ENCODE results near the gene PEPD.

PEPD gene

DNA sequence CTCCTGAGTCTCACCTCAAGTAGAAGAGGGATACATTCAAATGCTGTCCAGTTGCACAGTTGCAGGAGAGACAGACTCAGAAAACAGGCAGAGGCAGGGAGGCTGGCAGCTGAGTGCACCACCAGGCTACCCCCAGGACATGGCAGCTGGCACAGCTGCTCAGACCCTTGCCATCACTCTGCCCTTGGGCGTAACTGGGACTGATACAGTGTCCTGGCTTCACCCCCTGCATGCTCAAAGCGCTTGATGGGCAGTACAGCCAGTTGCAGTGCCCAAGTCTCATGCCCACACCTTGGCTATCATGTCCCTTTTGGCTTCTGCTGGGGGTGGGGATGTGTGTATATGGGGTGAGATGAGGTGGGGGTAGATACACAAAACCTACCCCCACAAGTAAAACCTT lies 5.5 kb upstream of the PEPD start:
- no peak for DNase-seq

DNA sequence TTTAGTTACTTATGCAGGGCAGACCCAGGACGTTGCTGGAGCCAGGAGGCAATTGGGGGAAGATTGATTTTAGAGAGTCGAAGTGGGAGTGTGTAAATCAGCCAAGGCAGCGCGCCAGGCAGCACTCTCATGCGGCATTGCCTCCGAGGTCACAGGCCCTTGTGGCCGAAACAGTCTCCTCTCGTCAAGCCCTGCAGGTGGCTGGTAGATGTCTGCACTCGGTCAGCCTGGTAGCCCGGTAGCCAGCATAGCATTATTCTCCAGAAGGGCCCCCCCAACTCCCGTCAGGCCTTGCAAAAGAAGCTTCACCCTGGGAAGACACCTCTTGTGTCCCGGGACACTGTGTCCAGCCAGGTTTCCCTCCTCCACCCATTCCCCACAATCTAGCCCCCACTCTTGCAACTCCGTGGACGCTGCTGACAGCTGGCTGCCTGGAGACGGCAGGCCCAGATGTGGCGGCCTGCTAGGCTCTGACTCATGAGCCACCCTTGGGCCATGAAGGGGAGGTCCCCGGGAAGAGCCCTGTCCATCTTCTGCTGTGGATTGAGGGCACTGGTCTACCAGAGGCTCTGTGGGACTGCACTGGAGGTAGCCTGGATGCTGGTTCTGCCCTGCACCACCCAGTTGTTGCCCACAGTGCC lies 2.6 kb upstream of the PEPD start:
- Histone ChIP-seq H3K4me1 (ENCODE audit: control insufficient read depth, insufficient read depth, low read length, poor library complexity, severe bottlenecking) (peaks cover 12% of the 10 kb centered on the region), H3K27me3 (replicated peaks; ENCODE audit: control insufficient read depth, insufficient read depth, low read length, poor library complexity, severe bottlenecking) (no peaks in the 10 kb centered on the region), H3K27ac (ENCODE audit: insufficient read depth, low read length, poor library complexity, severe bottlenecking) (no peak overlapping the region), H3K9me3 (ENCODE audit: control insufficient read depth, low read length) (no peaks in the 10 kb centered on the region), H3K36me3 (ENCODE audit: control insufficient read depth, insufficient read depth, low read length) (no peaks in the 10 kb centered on the region), H3K4me3 (ENCODE audit: insufficient read depth, low read depth, low read length, poor library complexity, severe bottlenecking) (no peak overlapping the region)
- DNase-seq = no peak

More for the DNA sequence above, 5.5 kb upstream of the PEPD start:
- Histone ChIP-seq H3K27ac (ENCODE audit: insufficient read depth, low read length, poor library complexity, severe bottlenecking) (no peak overlapping the region), H3K36me3 (ENCODE audit: control insufficient read depth, insufficient read depth, low read length) (no peaks in the 10 kb centered on the region), H3K4me3 (ENCODE audit: insufficient read depth, low read depth, low read length, poor library complexity, severe bottlenecking) (no peak overlapping the region), H3K4me1 (ENCODE audit: control insufficient read depth, insufficient read depth, low read length, poor library complexity, severe bottlenecking) (peaks cover 6% of the 10 kb centered on the region), H3K9me3 (ENCODE audit: control insufficient read depth, low read length) (no peaks in the 10 kb centered on the region), H3K27me3 (replicated peaks; ENCODE audit: control insufficient read depth, insufficient read depth, low read length, poor library complexity, severe bottlenecking) (no peaks in the 10 kb centered on the region)

DNA sequence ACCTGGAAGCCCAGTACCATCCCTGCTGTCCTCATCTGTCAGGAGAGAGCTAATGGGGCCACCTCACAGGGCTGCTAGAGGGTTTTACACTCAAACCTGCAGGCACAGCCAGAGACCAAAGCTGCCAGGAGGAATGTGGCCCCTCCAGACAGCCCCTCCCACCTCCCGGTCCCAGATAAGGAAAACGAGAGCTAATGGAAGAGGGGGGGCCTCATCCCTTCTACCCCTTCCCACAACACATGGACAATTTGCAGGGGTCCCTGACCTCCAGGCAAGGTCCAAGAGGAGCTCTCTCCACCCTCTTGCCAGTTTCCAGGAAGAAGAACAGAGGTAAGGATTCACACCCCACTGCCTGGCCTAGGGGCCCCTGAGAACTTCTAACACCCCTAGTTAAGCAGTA lies 1.6 kb upstream of the PEPD start:
- H3K36me3 ChIP-seq (ENCODE audit: control insufficient read depth, insufficient read depth, low read length) = no peaks in the 10 kb centered on the region
- H3K27ac ChIP-seq (ENCODE audit: insufficient read depth, low read length, poor library complexity, severe bottlenecking) = no peak overlapping the region
- no peak overlapping the region for H3K4me3 ChIP-seq (ENCODE audit: insufficient read depth, low read depth, low read length, poor library complexity, severe bottlenecking)
- no peaks in the 10 kb centered on the region for H3K27me3 ChIP-seq (replicated peaks; ENCODE audit: control insufficient read depth, insufficient read depth, low read length, poor library complexity, severe bottlenecking)
- H3K4me1 ChIP-seq (ENCODE audit: control insufficient read depth, insufficient read depth, low read length, poor library complexity, severe bottlenecking) = peaks cover 12% of the 10 kb centered on the region
- no peak for DNase-seq
- no peaks in the 10 kb centered on the region for H3K9me3 ChIP-seq (ENCODE audit: control insufficient read depth, low read length)

- Histone ChIP-seq H3K9me3 (ENCODE audit: control insufficient read depth, low read length) (no peaks in the 10 kb centered on the region), H3K27ac (ENCODE audit: insufficient read depth, low read length, poor library complexity, severe bottlenecking) (no peak overlapping the region), H3K36me3 (ENCODE audit: control insufficient read depth, insufficient read depth, low read length) (no peaks in the 10 kb centered on the region), H3K4me1 (ENCODE audit: control insufficient read depth, insufficient read depth, low read length, poor library complexity, severe bottlenecking) (peaks cover 12% of the 10 kb centered on the region), H3K27me3 (replicated peaks; ENCODE audit: control insufficient read depth, insufficient read depth, low read length, poor library complexity, severe bottlenecking) (no peaks in the 10 kb centered on the region), H3K4me3 (ENCODE audit: insufficient read depth, low read depth, low read length, poor library complexity, severe bottlenecking) (peak overlapping the region; percentile 83)
- no peak for DNase-seq
These were observed 726 bp upstream of the PEPD start for GRCh38 chr19:33522371-33522662.

- H3K4me1 ChIP-seq (ENCODE audit: control insufficient read depth, insufficient read depth, low read length, poor library complexity, severe bottlenecking) = peaks cover 12% of the 10 kb centered on the region
- H3K36me3 ChIP-seq (ENCODE audit: control insufficient read depth, insufficient read depth, low read length) = no peaks in the 10 kb centered on the region
- peak overlapping the region; percentile 83 for H3K4me3 ChIP-seq (ENCODE audit: insufficient read depth, low read depth, low read length, poor library complexity, severe bottlenecking)
- H3K27me3 ChIP-seq (replicated peaks; ENCODE audit: control insufficient read depth, insufficient read depth, low read length, poor library complexity, severe bottlenecking) = no peaks in the 10 kb centered on the region
- no peak for DNase-seq
- H3K9me3 ChIP-seq (ENCODE audit: control insufficient read depth, low read length) = no peaks in the 10 kb centered on the region
- H3K27ac ChIP-seq (ENCODE audit: insufficient read depth, low read length, poor library complexity, severe bottlenecking) = peak overlapping the region; percentile 0
These were observed 629 bp downstream of the PEPD start for GRCh38 chr19:33520844-33521479.

- no peaks in the 10 kb centered on the region for H3K36me3 ChIP-seq (ENCODE audit: control insufficient read depth, insufficient read depth, low read length)
- H3K4me1 ChIP-seq (ENCODE audit: control insufficient read depth, insufficient read depth, low read length, poor library complexity, severe bottlenecking) = peaks cover 16% of the 10 kb centered on the region
- H3K27me3 ChIP-seq (replicated peaks; ENCODE audit: control insufficient read depth, insufficient read depth, low read length, poor library complexity, severe bottlenecking) = no peaks in the 10 kb centered on the region
- no peak for DNase-seq
- H3K27ac ChIP-seq (ENCODE audit: insufficient read depth, low read length, poor library complexity, severe bottlenecking) = no peak overlapping the region
- no peak overlapping the region for H3K4me3 ChIP-seq (ENCODE audit: insufficient read depth, low read depth, low read length, poor library complexity, severe bottlenecking)
- no peaks in the 10 kb centered on the region for H3K9me3 ChIP-seq (ENCODE audit: control insufficient read depth, low read length)
These were observed 1.4 kb downstream of the PEPD start for GRCh38 chr19:33520048-33520643.

DNA sequence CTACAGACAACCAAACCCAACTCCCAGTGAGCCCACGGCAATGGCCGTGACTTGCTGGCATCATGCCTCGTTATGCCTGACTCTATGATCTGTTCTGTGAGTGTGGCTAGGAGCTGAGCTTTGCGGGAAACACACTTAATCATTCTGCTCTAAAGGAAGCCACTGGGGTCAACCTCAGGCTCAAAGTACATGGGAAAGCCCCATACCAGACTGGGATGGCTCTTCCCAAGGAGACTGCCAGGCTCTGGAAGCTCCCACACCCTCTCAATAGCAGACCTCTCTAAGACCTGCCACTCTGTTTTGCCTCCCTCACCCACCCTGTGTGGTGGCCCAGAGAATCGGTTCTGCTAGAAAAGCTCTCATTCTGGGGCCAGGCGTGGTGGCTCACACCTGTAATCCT lies 2.2 kb downstream of the PEPD start:
- Histone ChIP-seq H3K9me3 (ENCODE audit: control insufficient read depth, low read length) (no peaks in the 10 kb centered on the region), H3K4me1 (ENCODE audit: control insufficient read depth, insufficient read depth, low read length, poor library complexity, severe bottlenecking) (peaks cover 24% of the 10 kb centered on the region), H3K27me3 (replicated peaks; ENCODE audit: control insufficient read depth, insufficient read depth, low read length, poor library complexity, severe bottlenecking) (no peaks in the 10 kb centered on the region), H3K36me3 (ENCODE audit: control insufficient read depth, insufficient read depth, low read length) (no peaks in the 10 kb centered on the region), H3K27ac (ENCODE audit: insufficient read depth, low read length, poor library complexity, severe bottlenecking) (no peak overlapping the region), H3K4me3 (ENCODE audit: insufficient read depth, low read depth, low read length, poor library complexity, severe bottlenecking) (no peak overlapping the region)
- no peak for DNase-seq

DNA sequence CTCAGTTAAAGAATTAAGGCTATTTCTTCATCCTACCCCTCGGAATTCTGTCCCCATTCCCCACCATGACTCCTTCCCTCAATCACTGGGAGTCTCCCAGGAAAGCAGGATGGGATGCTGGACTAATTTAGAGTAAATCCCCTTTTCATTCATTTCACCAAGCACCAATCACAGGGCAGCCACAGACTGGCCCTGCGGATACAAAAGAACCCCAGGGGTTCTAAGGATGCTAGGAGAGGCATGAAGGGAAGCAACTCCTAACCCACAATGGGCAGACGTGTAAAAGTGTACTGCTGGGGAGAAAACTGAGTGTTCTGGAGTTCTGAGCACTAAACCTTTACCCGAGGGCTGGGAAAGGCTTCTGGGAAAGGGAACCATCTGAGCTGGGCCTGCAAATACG lies 3.0 kb downstream of the PEPD start:
- DNase-seq = no peak
- Histone ChIP-seq H3K27ac (ENCODE audit: insufficient read depth, low read length, poor library complexity, severe bottlenecking) (no peak overlapping the region), H3K4me1 (ENCODE audit: control insufficient read depth, insufficient read depth, low read length, poor library complexity, severe bottlenecking) (peaks cover 25% of the 10 kb centered on the region), H3K9me3 (ENCODE audit: control insufficient read depth, low read length) (no peaks in the 10 kb centered on the region), H3K36me3 (ENCODE audit: control insufficient read depth, insufficient read depth, low read length) (no peaks in the 10 kb centered on the region), H3K4me3 (ENCODE audit: insufficient read depth, low read depth, low read length, poor library complexity, severe bottlenecking) (no peak overlapping the region), H3K27me3 (replicated peaks; ENCODE audit: control insufficient read depth, insufficient read depth, low read length, poor library complexity, severe bottlenecking) (no peaks in the 10 kb centered on the region)

DNA sequence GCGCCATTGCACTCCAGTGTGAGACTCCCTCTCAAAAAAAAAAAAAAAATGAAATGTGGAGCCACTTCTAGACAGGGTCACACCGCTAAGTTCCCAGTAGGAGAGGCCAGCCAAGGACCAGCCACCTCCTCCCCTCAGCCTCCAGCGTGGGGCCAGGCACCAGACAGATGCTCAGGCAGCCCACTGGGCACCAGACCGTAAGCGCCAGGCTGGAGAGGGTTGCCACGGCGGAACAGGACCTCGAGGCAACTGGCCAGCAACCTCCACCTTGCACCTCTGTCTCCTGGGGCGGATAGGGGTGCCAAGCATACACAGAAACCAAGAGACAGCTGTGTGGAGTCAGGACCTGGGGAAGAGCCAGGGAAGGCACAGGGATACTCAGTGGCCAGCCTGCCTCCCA lies 3.7 kb downstream of the PEPD start:
- no peaks in the 10 kb centered on the region for H3K36me3 ChIP-seq (ENCODE audit: control insufficient read depth, insufficient read depth, low read length)
- DNase-seq = no peak
- no peaks in the 10 kb centered on the region for H3K27me3 ChIP-seq (replicated peaks; ENCODE audit: control insufficient read depth, insufficient read depth, low read length, poor library complexity, severe bottlenecking)
- H3K9me3 ChIP-seq (ENCODE audit: control insufficient read depth, low read length) = no peaks in the 10 kb centered on the region
- no peak overlapping the region for H3K27ac ChIP-seq (ENCODE audit: insufficient read depth, low read length, poor library complexity, severe bottlenecking)
- H3K4me1 ChIP-seq (ENCODE audit: control insufficient read depth, insufficient read depth, low read length, poor library complexity, severe bottlenecking) = peaks cover 25% of the 10 kb centered on the region
- no peak overlapping the region for H3K4me3 ChIP-seq (ENCODE audit: insufficient read depth, low read depth, low read length, poor library complexity, severe bottlenecking)

DNA sequence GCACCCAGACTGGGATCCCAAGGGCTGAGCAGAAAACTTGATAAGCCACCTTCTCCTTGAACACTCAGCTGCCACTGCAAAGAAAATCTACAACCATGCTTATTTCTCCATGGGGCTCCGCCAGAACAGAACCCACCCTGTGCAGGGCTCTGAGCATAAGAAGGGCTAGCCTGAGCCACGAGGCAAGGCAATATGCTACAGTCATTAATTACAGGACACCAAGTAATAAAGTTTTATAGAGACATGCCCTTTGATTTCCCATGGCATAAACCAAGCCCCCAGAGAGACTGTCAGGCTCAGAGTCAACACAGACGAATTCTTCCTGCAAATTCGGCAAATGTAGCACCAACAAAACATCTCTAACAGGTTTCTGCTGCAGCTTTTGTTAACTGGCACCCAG lies 5.7 kb downstream of the PEPD start:
- Histone ChIP-seq H3K36me3 (ENCODE audit: control insufficient read depth, insufficient read depth, low read length) (peaks cover 11% of the 10 kb centered on the region), H3K4me3 (ENCODE audit: insufficient read depth, low read depth, low read length, poor library complexity, severe bottlenecking) (no peak overlapping the region), H3K9me3 (ENCODE audit: control insufficient read depth, low read length) (no peaks in the 10 kb centered on the region), H3K27ac (ENCODE audit: insufficient read depth, low read length, poor library complexity, severe bottlenecking) (no peak overlapping the region), H3K4me1 (ENCODE audit: control insufficient read depth, insufficient read depth, low read length, poor library complexity, severe bottlenecking) (peaks cover 14% of the 10 kb centered on the region), H3K27me3 (replicated peaks; ENCODE audit: control insufficient read depth, insufficient read depth, low read length, poor library complexity, severe bottlenecking) (no peaks in the 10 kb centered on the region)
- DNase-seq = no peak
